Right lobe of liver (tissue), 6 donors: ENCODE results near the gene ZNF766. TPM values are rescaled to one million over a fixed set of nuclear protein-coding genes. Genes with fewer than 3 reads are reported as not detected.

Source experiments
- ATAC-seq, 4 donors: fragments of 200-7000 bp; cut with Tn5 transposase; one replicate each; pipeline ENCODE4 v1.9.1; 2020; ENCODE audit warnings: mild to moderate bottlenecking in 4 of 4, moderate library complexity in 4 of 4
- DNase-seq, 3 donors: peaks; one replicate each; pipeline ENCODE4 v3.0.0-alpha.2; 2020
- H3K27ac ChIP-seq, 3 donors: fragments of 200-600 bp; one replicate each; pipeline ENCODE4 v1.8.0; 2022
- H3K27me3 ChIP-seq, 2 donors: fragments of 200-600 bp; one replicate each; pipeline ENCODE4 v1.8.0; 2022
- H3K36me3 ChIP-seq, 4 donors: fragments of 200-600 bp; sonication (generic) in 1 of 4; one replicate each; pipeline versions ENCODE4 v1.5.1 to v1.8.0; 2017 to 2022; ENCODE audit warnings: control low read depth in 1 of 4
- H3K4me1 ChIP-seq, 4 donors: fragments of 200-600 bp; sonication (generic) in 1 of 4; one replicate each; pipeline versions ENCODE4 v1.5.1 to v1.8.0; 2017 to 2022; ENCODE audit warnings: control low read depth in 1 of 4
- H3K4me3 ChIP-seq, 3 donors: fragments of 200-600 bp; one replicate each; pipeline ENCODE4 v1.8.0; 2022
- H3K9me3 ChIP-seq, 4 donors: fragments of 200-600 bp; sonication (generic) in 1 of 4; one replicate each; pipeline versions ENCODE4 v1.5.1 to v1.8.0; 2017 to 2022; ENCODE audit warnings: control low read depth in 1 of 4
- POLR2A ChIP-seq: fragments of 450-650 bp; IDR thresholded peaks from one replicate; pipeline ENCODE4 v1.6.1; 2017; ENCODE audit warnings: antibody characterized with exemption, mild to moderate bottlenecking
- WGBS: methylation state at CpG from one replicate; pipeline ENCODE4 v1.1.6; 2018; ENCODE audit warnings: low coverage, low lambda C conversion rate; ENCODE audit not compliant: insufficient coverage; ENCODE audit errors: missing lambda C conversion rate; 5-methylcytosine and 5-hydroxymethylcytosine counted together
- intact Hi-C, 2 donors: fragments of 100-400 bp; cut with DNase I; formaldehyde crosslinking; loops; one replicate each; pipeline versions ENCODE4 v1.11.2 to v1.14.1; 2022
- total RNA-seq, 6 experiments: library from RNA; depleted of rRNA in 2 of 6; stranded (reverse); fragments of >200 nt in 2 of 6; fragmentation: NEBNext Ultra II Directional in 3 of 6; extraction: Animal tissue kit (Norgen Biotek cat#: 25700) in 3 of 6; gene quantifications; one replicate each; pipeline versions ENCODE4 v1.1.0 to v1.2.4, GENCODE V29; 2016 to 2023
- TF ChIP-seq, protein P1 (sequence below), 4 donors: fragments of 200-600 bp in 3 of 4; fragments of 450-650 bp in 1 of 4; IDR thresholded peaks; one replicate each; pipeline versions ENCODE4 v1.5.1 to v1.8.0; 2016 to 2022; ENCODE audit warnings: antibody characterized with exemption in 4 of 4, mild to moderate bottlenecking in 2 of 4
- donor health status: DM: no; HTN: yes; CAD: no.
- donor health status: DM: no; HTN: no; CAD: no.
- donor health status: DM: no; HTN: no; CAD: no.
- donor health status: DM: no; HTN: yes; CAD: no.
- donor health status: DM: no; HTN: yes; CAD: no.

ZNF766 gene
- total RNA-seq, 6 experiments from 2014 or later = 2.3 to 6.0 (median 4.9) TPM

DNA sequence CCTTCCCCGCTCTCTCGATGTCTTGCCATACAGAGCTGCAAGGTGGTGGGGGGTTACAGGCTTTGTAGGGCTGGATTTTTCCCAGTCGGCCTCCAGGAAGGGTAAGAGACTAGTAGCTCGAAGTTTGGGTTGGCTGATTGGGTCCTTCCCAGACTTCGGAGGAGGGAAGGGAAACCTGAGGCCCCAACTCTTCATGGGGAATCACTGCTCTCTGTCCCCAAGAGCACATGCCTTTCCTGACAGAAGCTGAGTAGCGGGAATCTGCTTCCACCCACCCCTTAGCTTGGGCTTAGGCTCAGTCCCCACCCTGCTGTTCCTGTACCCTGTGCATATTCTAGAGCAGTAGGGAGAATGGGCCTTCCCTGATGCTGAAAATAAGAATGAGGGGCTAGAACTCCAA, 39.9 kb upstream of the ZNF766 start:
- Histone ChIP-seq H3K4me1 (no peaks in the 10 kb centered on the region), H3K9me3 (no peaks in the 10 kb centered on the region), H3K27ac (no peak overlapping the region), H3K36me3 (peaks cover 7 to 35% (median 21%) of the 10 kb centered on the region in 4 donors), H3K27me3 (no peaks in the 10 kb centered on the region), H3K4me3 (no peak overlapping the region)
- intact Hi-C loops = no loop called here
- ATAC-seq (no peak), DNase-seq (no peak)
- 93% methylated on average over 3 of the region's 6 CpGs for WGBS
- no peak for TF ChIP-seq POLR2A
- TF ChIP-seq, protein P1, sequence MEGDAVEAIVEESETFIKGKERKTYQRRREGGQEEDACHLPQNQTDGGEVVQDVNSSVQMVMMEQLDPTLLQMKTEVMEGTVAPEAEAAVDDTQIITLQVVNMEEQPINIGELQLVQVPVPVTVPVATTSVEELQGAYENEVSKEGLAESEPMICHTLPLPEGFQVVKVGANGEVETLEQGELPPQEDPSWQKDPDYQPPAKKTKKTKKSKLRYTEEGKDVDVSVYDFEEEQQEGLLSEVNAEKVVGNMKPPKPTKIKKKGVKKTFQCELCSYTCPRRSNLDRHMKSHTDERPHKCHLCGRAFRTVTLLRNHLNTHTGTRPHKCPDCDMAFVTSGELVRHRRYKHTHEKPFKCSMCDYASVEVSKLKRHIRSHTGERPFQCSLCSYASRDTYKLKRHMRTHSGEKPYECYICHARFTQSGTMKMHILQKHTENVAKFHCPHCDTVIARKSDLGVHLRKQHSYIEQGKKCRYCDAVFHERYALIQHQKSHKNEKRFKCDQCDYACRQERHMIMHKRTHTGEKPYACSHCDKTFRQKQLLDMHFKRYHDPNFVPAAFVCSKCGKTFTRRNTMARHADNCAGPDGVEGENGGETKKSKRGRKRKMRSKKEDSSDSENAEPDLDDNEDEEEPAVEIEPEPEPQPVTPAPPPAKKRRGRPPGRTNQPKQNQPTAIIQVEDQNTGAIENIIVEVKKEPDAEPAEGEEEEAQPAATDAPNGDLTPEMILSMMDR (IDR thresholded peaks at IDR 0.05) = no peak

DNA sequence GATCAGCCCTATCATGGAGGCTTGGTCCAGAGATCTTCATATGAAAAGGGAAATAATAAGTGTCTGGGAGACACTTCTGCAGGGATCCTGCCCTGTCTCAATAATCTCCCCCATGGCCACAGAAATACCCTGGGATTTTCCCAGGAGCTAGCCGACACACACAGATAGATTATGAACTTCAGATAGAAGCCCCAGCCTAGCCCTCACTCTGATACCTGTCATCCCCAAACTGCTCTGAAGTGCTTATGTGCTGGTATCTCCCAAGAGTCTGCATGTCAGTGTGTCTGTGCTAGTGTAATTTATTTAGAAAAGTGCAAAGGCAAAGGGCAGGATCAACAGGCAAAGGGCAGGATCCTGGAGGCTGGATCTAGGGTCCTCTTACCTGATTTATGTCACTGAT, 38.7 kb upstream of the ZNF766 start:
- TF ChIP-seq, protein P1 (IDR thresholded peaks at IDR 0.05) = no peak
- TF ChIP-seq POLR2A = no peak
- H3K4me3 ChIP-seq = no peak overlapping the region

DNA sequence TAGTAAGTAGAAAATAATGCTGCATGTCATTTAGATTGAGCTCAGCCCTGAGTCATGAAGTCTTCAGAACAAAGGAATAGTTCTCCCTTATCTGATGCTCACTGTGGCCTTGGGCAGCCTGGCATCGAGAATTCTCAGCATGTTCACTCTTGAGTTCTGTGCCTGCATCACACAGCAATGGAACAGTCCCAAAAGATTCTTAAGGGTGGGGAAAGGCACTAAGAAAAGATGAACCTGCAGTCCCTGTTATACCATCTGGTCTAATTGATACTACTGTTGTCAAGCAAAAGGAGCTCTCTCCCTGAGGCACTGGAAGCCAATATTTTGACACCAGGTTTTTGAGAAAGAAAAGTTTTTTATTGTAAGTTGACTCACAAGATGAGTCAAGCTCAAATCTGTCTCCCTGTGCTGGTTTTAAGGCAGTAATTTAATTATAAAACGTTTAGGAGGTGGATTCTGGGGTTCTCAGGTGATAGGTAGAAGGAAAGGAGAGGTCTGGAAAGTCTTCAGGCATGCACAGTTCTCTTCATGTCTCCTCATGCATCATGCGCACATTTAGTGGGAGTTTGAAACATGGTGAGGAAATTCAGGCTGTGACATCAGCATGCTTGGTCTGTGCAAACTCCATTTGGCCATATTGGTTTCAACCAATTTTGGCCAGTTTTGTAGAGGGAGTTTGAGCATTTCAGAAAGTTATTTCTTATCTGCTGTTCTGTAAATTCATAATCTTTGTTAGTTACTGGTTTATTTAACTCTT, 38.1 kb upstream of the ZNF766 start:
- WGBS = 71% methylated on average over 3 of the region's 3 CpGs
- Histone ChIP-seq H3K4me1 (no peaks in the 10 kb centered on the region), H3K9me3 (no peaks in the 10 kb centered on the region), H3K36me3 (peaks cover 0 to 17% (median 9%) of the 10 kb centered on the region in 4 donors), H3K27me3 (no peaks in the 10 kb centered on the region), H3K4me3 (no peak overlapping the region), H3K27ac (no peak overlapping the region)
- DNase-seq (no peak), ATAC-seq (no peak)
- TF ChIP-seq, protein P1 (IDR thresholded peaks at IDR 0.05) = no peak
- TF ChIP-seq POLR2A = no peak
- intact Hi-C loops = no loop called here

More for the DNA sequence above, 38.7 kb upstream of the ZNF766 start:
- Histone ChIP-seq H3K4me1 (no peaks in the 10 kb centered on the region), H3K36me3 (peaks cover 4 to 23% (median 14%) of the 10 kb centered on the region in 4 donors), H3K27me3 (no peaks in the 10 kb centered on the region), H3K9me3 (no peaks in the 10 kb centered on the region), H3K27ac (no peak overlapping the region)
- intact Hi-C loops = no loop called here
- DNase-seq (no peak), ATAC-seq (no peak)
- WGBS = no CpG with 5 or more reads among the region's 1 CpG

DNA sequence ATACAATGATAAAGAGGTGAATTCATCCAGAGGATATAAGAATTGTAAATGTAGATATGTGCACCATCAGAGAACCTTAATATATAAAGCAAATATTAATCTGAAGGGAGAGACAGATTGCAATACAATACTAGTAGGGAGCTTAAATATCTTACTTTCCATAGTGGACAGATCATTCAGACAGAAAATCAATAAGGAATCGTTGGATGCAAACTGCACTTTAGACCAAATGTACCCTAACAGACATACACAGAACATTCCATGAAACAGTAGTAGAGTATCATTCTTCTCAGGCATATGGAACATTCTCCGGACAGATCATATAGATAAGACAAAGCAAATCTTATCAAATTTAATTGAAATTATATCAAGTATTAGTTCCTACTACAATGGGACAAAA, 35.0 kb upstream of the ZNF766 start:
- H3K4me3 ChIP-seq = no peak overlapping the region
- DNase-seq = no peak
- H3K27me3 ChIP-seq = no peaks in the 10 kb centered on the region
- no peaks in the 10 kb centered on the region for H3K4me1 ChIP-seq
- no peak for TF ChIP-seq POLR2A
- TF ChIP-seq, protein P1 (IDR thresholded peaks at IDR 0.05) = no peak
- no peaks in the 10 kb centered on the region for H3K36me3 ChIP-seq
- 42% methylated on average over 2 of the region's 2 CpGs for WGBS
- ATAC-seq = no peak
- intact Hi-C loops = no loop called here
- H3K9me3 ChIP-seq = no peaks in the 10 kb centered on the region
- no peak overlapping the region for H3K27ac ChIP-seq
